Measurements from ENCODE around the gene FAM107A.

DNA sequence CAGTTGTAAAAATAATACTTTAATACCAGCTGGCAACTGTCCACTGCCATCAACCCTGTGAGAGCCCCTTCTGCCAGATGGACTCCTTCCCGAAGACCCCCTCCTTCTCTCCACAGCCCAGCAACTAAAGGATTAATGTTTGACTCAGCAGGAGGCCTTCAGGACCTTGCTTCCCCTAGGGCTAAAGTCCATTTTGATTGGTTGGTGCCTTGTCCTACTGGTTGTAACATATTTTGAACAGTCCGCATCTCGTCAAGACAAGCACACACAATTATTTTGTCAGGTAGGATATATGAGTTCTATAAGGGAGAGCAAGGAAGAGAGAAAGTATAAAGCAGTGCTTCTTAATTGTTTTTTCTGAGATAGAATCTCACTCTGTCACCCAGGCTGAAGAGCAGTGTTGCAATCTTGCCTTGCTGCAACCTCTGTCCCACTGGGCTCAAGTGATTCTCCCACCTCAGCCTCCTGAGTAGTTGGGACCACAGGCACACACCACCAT, 58.9 kb downstream of the FAM107A start:
- TF ChIP-seq, protein P1, sequence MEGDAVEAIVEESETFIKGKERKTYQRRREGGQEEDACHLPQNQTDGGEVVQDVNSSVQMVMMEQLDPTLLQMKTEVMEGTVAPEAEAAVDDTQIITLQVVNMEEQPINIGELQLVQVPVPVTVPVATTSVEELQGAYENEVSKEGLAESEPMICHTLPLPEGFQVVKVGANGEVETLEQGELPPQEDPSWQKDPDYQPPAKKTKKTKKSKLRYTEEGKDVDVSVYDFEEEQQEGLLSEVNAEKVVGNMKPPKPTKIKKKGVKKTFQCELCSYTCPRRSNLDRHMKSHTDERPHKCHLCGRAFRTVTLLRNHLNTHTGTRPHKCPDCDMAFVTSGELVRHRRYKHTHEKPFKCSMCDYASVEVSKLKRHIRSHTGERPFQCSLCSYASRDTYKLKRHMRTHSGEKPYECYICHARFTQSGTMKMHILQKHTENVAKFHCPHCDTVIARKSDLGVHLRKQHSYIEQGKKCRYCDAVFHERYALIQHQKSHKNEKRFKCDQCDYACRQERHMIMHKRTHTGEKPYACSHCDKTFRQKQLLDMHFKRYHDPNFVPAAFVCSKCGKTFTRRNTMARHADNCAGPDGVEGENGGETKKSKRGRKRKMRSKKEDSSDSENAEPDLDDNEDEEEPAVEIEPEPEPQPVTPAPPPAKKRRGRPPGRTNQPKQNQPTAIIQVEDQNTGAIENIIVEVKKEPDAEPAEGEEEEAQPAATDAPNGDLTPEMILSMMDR (optimal IDR thresholded peaks at IDR 0.05 in 1 of 3, IDR thresholded peaks at IDR 0.05 in 1 of 3, conservative IDR thresholded peaks at IDR 0.05 in 1 of 3; ENCODE audit: extremely low read depth in 1 of 3, insufficient read depth in 2 of 3, low read length in 3 of 3) = no peak
- no peak for TF ChIP-seq EZH2 (IDR thresholded peaks at IDR 0.05; ENCODE audit: low read length)
